NCI-H526 (cell line): ENCODE measurements around the gene PRKCQ.
"Not testable (repeated sequence)": the region's sequence is repeated elsewhere in the genome, so short reads cannot be mapped to it uniquely, and the experiment has no call there.

ENCODE experiments used
- DNase-seq, 2 experiments: peaks; one replicate each; lab custom pipeline; 2025; lab: John Stamatoyannopoulos, UW

Gene PRKCQ

DNA sequence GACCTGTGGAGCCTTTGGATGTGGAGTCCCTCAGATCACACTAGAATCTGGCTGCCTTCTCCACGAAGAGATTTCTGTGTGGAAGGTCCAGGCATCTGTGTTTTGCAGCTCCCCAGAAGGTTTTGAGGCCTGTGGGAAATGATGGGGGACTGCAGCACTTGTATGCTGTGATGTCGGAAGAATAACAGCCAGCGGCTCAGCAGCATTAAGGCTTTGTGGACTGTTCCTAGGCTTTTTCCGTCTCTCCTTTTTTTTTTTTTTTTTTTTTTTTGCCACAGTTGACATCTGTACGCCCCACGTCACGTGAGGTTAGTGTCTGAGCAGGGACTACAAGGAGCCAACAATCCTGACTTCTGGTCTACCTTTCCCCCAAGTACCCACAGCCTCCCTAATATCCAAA lies 196.0 kb downstream of the PRKCQ start:
- DNase-seq, result no peak

DNA sequence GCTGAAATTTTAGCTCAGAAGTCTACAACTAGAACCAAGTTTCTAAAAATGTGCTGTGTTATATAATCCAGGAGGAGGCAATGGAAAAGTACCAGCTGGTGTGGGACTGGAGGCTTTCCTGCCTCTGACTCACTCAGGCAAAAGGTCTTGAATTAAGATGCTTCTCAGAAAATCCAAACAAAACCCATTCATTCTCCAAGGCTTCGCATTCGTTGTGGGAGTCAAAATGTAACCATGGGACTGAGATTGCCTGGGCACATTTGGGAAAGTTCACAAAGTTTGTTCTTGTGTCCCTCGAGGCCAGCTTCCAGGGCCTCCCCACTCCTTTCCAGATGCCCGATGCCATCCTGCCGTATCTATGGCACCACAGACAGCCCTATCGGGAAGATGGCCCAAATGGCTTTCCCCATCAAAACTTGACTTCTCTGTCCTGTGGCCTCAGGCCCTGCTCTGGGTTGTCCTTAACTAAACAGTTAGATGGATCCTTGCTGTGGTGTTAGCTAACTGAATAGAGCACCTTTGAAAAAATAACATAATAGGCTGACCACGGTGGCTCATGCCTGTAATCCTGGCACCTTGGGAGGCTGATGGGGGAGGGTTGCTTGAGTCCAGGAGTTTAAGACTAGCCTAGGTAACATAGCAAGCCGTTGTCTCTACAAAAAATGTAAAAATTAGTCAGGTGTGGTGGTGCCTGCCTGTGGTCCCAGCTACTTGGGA lies 196.8 kb downstream of the PRKCQ start:
- no peak for DNase-seq

DNA sequence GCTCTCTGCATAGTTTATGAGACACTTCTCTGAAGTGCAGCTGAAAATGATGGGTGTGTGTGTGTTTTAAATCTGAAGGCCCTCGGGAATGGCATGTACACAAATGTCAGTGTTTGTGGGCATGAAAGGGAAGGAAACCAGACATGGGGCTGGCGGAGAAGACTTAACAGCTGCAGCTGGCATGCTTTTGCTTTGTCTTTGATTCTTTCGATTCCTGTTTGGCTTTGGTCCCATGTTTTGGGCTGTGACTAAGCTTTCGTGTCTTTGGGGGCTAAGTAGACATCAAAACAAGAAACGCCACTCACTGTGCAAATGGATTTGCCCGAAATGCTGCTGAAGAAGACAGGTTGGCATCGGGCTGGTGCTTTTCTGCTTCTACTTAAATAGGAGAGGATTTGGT lies 198.0 kb downstream of the PRKCQ start:
- DNase-seq, result no peak

DNA sequence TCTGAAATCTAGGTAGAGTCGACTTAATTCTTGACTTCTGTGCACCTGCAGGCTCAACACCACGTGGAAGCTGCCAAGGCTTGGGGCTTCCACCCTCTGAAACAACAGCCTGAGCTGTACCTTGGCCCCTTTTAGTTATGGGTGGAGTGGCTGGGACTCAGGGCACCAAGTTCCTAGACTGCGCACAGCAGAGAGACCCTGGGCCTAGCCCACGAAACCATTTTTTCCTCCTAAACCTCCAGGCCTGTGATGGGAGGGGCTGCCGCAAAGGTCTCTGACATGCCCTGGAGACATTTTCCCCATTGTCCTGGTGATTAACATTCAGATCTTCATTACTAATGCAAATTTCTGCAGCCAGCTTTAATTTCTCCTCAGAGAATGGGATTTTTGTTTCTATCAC lies 199.6 kb downstream of the PRKCQ start:
- DNase-seq, result not testable (repeated sequence)

DNA sequence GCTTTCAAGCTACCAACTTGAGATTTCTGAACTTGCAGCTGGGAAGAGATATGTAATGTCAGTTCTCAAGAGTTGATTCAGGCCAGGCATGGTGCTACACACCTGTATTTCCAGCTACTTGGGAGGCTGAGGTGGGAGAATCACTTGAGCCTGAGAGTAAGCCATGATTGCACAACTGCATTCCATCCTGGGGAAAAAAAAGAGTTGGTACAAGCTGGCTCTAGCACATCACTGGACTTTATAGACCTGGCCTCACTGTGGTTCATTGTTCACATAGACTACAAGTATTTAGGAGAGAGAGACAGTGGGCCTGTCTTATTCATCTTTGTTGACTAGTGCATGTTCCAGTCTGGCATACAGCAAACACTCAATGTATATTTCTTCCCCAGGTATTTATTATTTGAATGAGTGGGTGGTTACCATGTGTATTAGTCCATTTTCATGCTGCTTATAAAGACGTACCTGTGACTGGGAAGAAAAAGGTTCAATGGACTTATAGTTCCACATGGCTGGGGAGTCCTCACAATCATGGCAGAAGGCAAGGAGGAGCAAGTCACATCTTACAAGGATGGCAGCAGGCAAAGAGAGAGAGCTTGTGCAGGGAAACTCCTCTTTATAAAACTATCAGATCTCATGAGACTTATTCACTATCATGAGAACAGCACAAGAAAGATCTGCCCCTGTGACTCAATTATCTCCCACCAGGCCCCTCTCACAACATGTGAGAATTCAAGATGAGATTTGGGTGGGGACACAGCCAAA lies 200.9 kb downstream of the PRKCQ start:
- DNase-seq, result no peak
